ENCODE measurements around the gene ERVFRD-1.

DNA sequence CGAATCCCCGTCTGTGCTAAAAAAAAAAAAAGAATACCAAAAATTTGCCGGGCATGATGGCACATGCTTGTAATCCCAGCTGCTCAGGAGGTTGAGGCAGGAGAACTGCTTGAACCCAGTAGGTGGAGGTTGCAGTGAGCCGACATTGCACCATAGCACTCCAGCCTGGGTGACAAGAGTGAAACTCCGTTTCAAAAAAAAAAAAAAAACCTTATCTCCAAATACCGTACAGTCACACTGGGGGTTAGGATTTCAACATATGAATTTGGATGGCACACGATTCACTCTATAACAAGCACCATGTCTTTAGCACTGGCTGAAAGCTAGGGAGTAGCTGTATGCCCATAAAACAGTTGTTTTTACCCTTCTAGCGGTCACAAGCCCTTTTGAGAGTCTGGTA is 14.0 kb downstream of the ERVFRD-1 start:
- TF ChIP-seq, protein P1, sequence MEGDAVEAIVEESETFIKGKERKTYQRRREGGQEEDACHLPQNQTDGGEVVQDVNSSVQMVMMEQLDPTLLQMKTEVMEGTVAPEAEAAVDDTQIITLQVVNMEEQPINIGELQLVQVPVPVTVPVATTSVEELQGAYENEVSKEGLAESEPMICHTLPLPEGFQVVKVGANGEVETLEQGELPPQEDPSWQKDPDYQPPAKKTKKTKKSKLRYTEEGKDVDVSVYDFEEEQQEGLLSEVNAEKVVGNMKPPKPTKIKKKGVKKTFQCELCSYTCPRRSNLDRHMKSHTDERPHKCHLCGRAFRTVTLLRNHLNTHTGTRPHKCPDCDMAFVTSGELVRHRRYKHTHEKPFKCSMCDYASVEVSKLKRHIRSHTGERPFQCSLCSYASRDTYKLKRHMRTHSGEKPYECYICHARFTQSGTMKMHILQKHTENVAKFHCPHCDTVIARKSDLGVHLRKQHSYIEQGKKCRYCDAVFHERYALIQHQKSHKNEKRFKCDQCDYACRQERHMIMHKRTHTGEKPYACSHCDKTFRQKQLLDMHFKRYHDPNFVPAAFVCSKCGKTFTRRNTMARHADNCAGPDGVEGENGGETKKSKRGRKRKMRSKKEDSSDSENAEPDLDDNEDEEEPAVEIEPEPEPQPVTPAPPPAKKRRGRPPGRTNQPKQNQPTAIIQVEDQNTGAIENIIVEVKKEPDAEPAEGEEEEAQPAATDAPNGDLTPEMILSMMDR (IDR thresholded peaks at IDR 0.05) = no peak
- TF ChIP-seq POLR2A (IDR thresholded peaks at IDR 0.05) = no peak

Measured in right lobe of liver (tissue), 4 donors.